ENCODE results near the gene SRSF2.

DNA sequence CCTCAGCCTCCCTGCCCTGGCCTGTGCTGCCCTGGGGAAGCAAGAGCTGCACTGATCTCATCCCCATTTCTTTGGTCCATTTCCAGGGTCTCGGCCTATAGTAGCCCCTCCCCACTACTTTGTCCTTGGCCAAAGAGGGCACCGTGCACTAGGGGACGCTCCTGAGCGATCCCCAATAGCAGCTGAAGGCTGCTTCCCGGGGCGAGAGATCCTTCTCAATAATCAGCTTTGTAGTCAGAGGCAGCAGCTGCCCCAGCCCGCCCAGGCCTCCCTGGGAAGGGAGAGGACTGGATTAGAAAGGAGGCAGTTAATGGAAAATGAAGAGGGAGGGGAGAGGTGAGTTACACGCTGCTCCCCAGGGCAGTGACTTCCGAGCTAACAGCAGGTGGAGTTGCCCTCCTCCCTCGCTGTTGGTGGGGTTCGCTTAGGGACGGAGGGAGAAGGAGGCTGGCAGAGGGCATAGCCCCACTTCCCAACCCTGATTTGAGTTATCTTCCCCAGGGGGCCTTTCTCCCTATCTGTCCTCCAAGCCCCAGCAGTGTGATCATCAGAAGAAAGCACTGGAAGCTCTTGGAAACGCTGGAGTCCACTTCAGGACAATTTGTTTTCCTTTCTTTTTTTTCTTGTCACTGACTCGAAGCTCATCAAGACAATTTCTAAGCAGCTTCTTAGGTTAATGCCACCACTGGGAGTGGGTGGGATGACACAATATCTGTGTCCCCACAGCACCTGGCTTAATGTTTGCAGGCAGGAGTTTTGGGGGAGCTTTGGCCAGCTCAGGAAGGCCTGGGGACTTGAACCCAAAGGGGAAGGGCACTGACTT lies 28.9 kb downstream of the SRSF2 start:
- TF ChIP-seq ZNF274 (IDR thresholded peaks at IDR 0.05; ENCODE audit: low read depth, low read length) (no peak), YY1 (IDR thresholded peaks at IDR 0.05; ENCODE audit: insufficient read depth, insufficient read length) (no peak)
